ENCODE results near the gene STK32B. TPM values are rescaled to one million over a fixed set of nuclear protein-coding genes. Genes with fewer than 3 reads are reported as not detected.

STK32B gene
- total and polyA plus RNA-seq, 2 donors (not counting 1 experiment from before 2014, with no cell fraction given) = 0.22 to 0.30 TPM

DNA sequence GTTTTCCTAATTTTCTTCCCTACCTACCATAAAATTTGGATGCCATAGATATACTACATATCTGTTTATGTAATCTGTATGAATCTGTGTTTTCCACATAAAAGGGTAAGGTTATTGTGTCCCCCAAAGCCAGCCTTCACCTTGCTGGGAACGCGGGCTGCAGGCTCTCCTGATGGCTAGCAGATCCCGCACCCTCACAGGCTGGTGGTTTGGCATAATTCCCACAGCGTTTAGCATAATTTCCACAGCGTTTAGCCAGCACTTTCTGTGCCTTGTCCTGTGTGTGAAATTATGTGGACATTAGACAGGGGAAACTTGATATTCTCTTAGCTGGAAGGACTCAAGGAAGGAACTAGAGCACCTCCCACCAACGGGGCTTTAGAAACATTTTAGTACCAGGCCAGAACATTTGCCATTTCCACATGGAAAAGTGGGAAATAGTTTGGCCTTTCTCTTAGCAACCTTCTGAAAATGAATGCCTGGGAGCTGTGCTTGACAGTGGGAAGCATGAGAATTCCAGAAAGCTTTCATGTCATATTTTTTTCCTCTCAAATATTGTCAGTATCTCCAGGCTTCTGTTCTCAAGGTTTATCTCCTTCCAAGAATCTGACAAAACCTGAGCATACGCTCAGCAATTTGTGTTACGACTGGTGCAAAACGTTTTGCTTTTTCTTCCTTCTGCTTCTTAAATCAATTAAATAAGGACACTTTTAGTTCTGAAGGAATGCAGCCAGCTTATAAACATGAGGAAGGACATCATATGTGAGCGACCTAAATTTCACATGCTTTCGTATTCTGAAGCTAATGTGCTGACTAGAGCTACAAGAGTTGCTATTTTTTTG lies 67.9 kb downstream of the STK32B start:
- Histone ChIP-seq H3K4me3 (ENCODE audit: control extremely low read depth in 1 of 5, extremely low read depth in 1 of 5, insufficient read depth in 1 of 5, low read depth in 2 of 5, low read length in 4 of 5) (no peak overlapping the region), H3K79me2 (ENCODE audit: control insufficient read depth, insufficient read depth, low read length) (no peaks in the 10 kb centered on the region), H3K4me1 (ENCODE audit: control insufficient read depth in 2 of 2, insufficient read depth in 2 of 2, low read length in 2 of 2) (no peaks in the 10 kb centered on the region), H2AFZ (ENCODE audit: insufficient read depth, low read depth, low read length, poor library complexity, severe bottlenecking) (no peak overlapping the region), H3K9me3 (ENCODE audit: control extremely low read depth in 1 of 3, control insufficient read depth in 2 of 3, insufficient read depth in 1 of 3, low read length in 2 of 3) (peaks cover 0 to 8% (median 0%) of the 10 kb centered on the region in 3 donors), H3K4me2 (replicated peaks; ENCODE audit: low read depth, low read length, poor library complexity, severe bottlenecking) (no peak overlapping the region), H4K20me1 (ENCODE audit: control insufficient read depth, insufficient read depth, low read length, poor library complexity, severe bottlenecking) (no peaks in the 10 kb centered on the region), H3K27ac (ENCODE audit: low read length in 2 of 2) (no peak overlapping the region), H3K27me3 (replicated peaks in 1 of 4; ENCODE audit: control extremely low read depth in 1 of 4, control insufficient read depth in 3 of 4, insufficient read depth in 4 of 4, low read length in 3 of 4) (no peaks in the 10 kb centered on the region), H3K9ac (ENCODE audit: low read length) (no peak overlapping the region), H3K36me3 (replicated peaks in 1 of 2; ENCODE audit: control extremely low read depth in 1 of 2, control insufficient read depth in 1 of 2, extremely low read depth in 1 of 2, insufficient read depth in 2 of 2, low read length in 1 of 2) (no peaks in the 10 kb centered on the region)
- POLR2A ChIA-PET = no interaction called here
- no peaks in the 10 kb centered on the region for H3K9me3 Mint-ChIP-seq (ENCODE audit: insufficient read depth)
- no peak overlapping the region for H3K4me3 Mint-ChIP-seq
- no peaks in the 10 kb centered on the region for H3K4me1 Mint-ChIP-seq
- intact Hi-C loops (cut with micrococcal nuclease) = no loop called here
- CTCF ChIA-PET = no interaction called here
- ATAC-seq (ENCODE audit: low read depth) (no peak), DNase-seq (no peak)
- whole genome bisulfite sequencing (ENCODE audit: insufficient coverage) = 93% methylated on average over 5 of the region's 11 CpGs
- H3K27me3 Mint-ChIP-seq = no peaks in the 10 kb centered on the region
- H3K27ac Mint-ChIP-seq = no peak overlapping the region
- TF ChIP-seq, protein P1, sequence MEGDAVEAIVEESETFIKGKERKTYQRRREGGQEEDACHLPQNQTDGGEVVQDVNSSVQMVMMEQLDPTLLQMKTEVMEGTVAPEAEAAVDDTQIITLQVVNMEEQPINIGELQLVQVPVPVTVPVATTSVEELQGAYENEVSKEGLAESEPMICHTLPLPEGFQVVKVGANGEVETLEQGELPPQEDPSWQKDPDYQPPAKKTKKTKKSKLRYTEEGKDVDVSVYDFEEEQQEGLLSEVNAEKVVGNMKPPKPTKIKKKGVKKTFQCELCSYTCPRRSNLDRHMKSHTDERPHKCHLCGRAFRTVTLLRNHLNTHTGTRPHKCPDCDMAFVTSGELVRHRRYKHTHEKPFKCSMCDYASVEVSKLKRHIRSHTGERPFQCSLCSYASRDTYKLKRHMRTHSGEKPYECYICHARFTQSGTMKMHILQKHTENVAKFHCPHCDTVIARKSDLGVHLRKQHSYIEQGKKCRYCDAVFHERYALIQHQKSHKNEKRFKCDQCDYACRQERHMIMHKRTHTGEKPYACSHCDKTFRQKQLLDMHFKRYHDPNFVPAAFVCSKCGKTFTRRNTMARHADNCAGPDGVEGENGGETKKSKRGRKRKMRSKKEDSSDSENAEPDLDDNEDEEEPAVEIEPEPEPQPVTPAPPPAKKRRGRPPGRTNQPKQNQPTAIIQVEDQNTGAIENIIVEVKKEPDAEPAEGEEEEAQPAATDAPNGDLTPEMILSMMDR (IDR thresholded peaks at IDR 0.05) = no peak
- TF ChIP-seq EZH2 (IDR thresholded peaks at IDR 0.05; ENCODE audit: borderline replicate concordance, insufficient read depth, low read depth, low read length, poor library complexity, severe bottlenecking) = no peak

DNA sequence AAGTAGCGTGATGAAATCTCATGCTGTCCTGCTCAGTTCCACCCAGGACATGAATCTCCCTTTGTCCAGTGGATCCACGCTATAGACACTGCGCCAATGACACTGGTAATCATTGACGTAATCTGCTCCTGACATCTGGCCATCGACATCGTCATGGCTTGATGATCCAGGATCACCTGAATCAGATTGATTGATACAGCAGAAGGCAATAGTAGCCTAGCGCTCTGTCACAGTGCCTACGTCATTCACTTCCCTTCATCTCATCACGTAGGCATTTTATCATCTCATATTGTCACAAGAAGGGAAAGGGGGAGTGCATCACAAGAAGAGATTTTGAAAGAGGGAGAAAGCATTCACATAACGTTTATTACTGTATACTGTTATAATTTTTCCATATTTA lies 68.8 kb downstream of the STK32B start:
- Mint-ChIP-seq H3K9me3 (ENCODE audit: insufficient read depth) (no peaks in the 10 kb centered on the region), H3K4me1 (no peaks in the 10 kb centered on the region), H3K4me3 (no peak overlapping the region), H3K27ac (no peak overlapping the region), H3K27me3 (peaks cover 4% of the 10 kb centered on the region)
- DNase-seq (no peak), ATAC-seq (ENCODE audit: low read depth) (no peak)
- Histone ChIP-seq H3K4me2 (replicated peaks; ENCODE audit: low read depth, low read length, poor library complexity, severe bottlenecking) (no peak overlapping the region), H3K27ac (ENCODE audit: low read length in 2 of 2) (no peak overlapping the region), H3K27me3 (replicated peaks in 1 of 4; ENCODE audit: control extremely low read depth in 1 of 4, control insufficient read depth in 3 of 4, insufficient read depth in 4 of 4, low read length in 3 of 4) (no peaks in the 10 kb centered on the region), H3K4me3 (ENCODE audit: control extremely low read depth in 1 of 5, extremely low read depth in 1 of 5, insufficient read depth in 1 of 5, low read depth in 2 of 5, low read length in 4 of 5) (no peak overlapping the region), H3K4me1 (ENCODE audit: control insufficient read depth in 2 of 2, insufficient read depth in 2 of 2, low read length in 2 of 2) (no peaks in the 10 kb centered on the region), H3K9ac (ENCODE audit: low read length) (no peak overlapping the region), H3K36me3 (replicated peaks in 1 of 2; ENCODE audit: control extremely low read depth in 1 of 2, control insufficient read depth in 1 of 2, extremely low read depth in 1 of 2, insufficient read depth in 2 of 2, low read length in 1 of 2) (no peaks in the 10 kb centered on the region), H4K20me1 (ENCODE audit: control insufficient read depth, insufficient read depth, low read length, poor library complexity, severe bottlenecking) (no peaks in the 10 kb centered on the region), H3K9me3 (ENCODE audit: control extremely low read depth in 1 of 3, control insufficient read depth in 2 of 3, insufficient read depth in 1 of 3, low read length in 2 of 3) (peaks cover 0 to 8% (median 0%) of the 10 kb centered on the region in 3 donors), H3K79me2 (ENCODE audit: control insufficient read depth, insufficient read depth, low read length) (no peaks in the 10 kb centered on the region), H2AFZ (ENCODE audit: insufficient read depth, low read depth, low read length, poor library complexity, severe bottlenecking) (no peak overlapping the region)
- ChIA-PET CTCF (no interaction called here), POLR2A (no interaction called here)
- 96% methylated on average over 5 of the region's 10 CpGs for WGBS (ENCODE audit: insufficient coverage)
- TF ChIP-seq EZH2 (IDR thresholded peaks at IDR 0.05; ENCODE audit: borderline replicate concordance, insufficient read depth, low read depth, low read length, poor library complexity, severe bottlenecking) = no peak
- TF ChIP-seq, protein P1 (IDR thresholded peaks at IDR 0.05) = no peak
- intact Hi-C loops (cut with micrococcal nuclease) = no loop called here
